Smooth muscle cell (in vitro differentiated cells): Measurements from ENCODE around the gene HYI. TPM values are rescaled to one million over a fixed set of nuclear protein-coding genes. Genes with fewer than 3 reads are reported as not detected.

Experiments used
- DNase-seq: peaks from one replicate; lab custom pipeline; 2025; ENCODE audit not compliant: unreplicated experiment; lab: John Stamatoyannopoulos, UW
- H2AFZ ChIP-seq: fragments of 200-600 bp; sonication (generic); 2 replicates; pipeline ENCODE4 v1.6.0; 2016; ENCODE audit warnings: antibody characterized with exemption, low read depth, mild to moderate bottlenecking
- H3F3A ChIP-seq: fragments of 200-600 bp; sonication (generic); 2 replicates; pipeline ENCODE4 v1.6.0; 2017; ENCODE audit warnings: antibody characterized with exemption, low read depth
- H3K27ac ChIP-seq: fragments of 200-600 bp; sonication (generic); 2 replicates; pipeline ENCODE4 v1.5.1; 2016; ENCODE audit warnings: low read depth, mild to moderate bottlenecking
- H3K27me3 ChIP-seq: fragments of 200-600 bp; sonication (generic); 2 replicates; pipeline ENCODE4 v1.6.1; 2016; ENCODE audit warnings: low read depth, mild to moderate bottlenecking
- H3K36me3 ChIP-seq: fragments of 200-600 bp; sonication (generic); 2 replicates; pipeline ENCODE4 v1.5.1; 2016; ENCODE audit warnings: low read depth
- H3K4me1 ChIP-seq: fragments of 200-600 bp; sonication (generic); 2 replicates; pipeline ENCODE4 v1.5.1; 2016; ENCODE audit warnings: low read depth
- H3K4me2 ChIP-seq: fragments of 200-600 bp; sonication (generic); 2 replicates; pipeline ENCODE4 v1.6.0; 2016; ENCODE audit warnings: mild to moderate bottlenecking
- H3K4me3 ChIP-seq: fragments of 200-600 bp; sonication (generic); 2 replicates; pipeline ENCODE4 v1.5.1; 2016; ENCODE audit warnings: mild to moderate bottlenecking
- H3K79me2 ChIP-seq: fragments of 200-600 bp; sonication (generic); 2 replicates; pipeline ENCODE4 v1.6.0; 2016; ENCODE audit warnings: low read depth, mild to moderate bottlenecking
- H3K9ac ChIP-seq: fragments of 200-600 bp; sonication (generic); 2 replicates; pipeline ENCODE4 v1.6.0; 2016; ENCODE audit warnings: low read depth
- H3K9me3 ChIP-seq: fragments of 200-600 bp; sonication (generic); replicated peaks from 2 replicates; pipeline ENCODE4 v1.5.1; 2016; ENCODE audit warnings: low read depth
- H4K20me1 ChIP-seq: fragments of 200-600 bp; sonication (generic); 2 replicates; pipeline ENCODE4 v1.6.0; 2016; ENCODE audit warnings: low read depth
- CTCF ChIP-seq: fragments of 200-600 bp; sonication (generic); IDR thresholded peaks from 2 replicates; pipeline ENCODE4 v1.5.1; 2017; ENCODE audit warnings: borderline replicate concordance, mild to moderate bottlenecking, antibody characterized with exemption; ENCODE audit not compliant: insufficient read depth, poor library complexity, severe bottlenecking
- WGBS: methylation state at CpG from one replicate; pipeline ENCODE4 v1.1.7; 2016; ENCODE audit warnings: low lambda C conversion rate; 5-methylcytosine and 5-hydroxymethylcytosine counted together
- polyA plus RNA-seq: library from polyadenylated mRNA; unstranded; fragments of >200 nt; fragmentation: Nextera tagmentation; extraction: Ambion mirVana; gene quantifications from 2 replicates; pipeline ENCODE4 v1.2.1, GENCODE V29; 2016
- total RNA-seq: library from RNA; depleted of rRNA; stranded (reverse); fragments of >200 nt; gene quantifications from 2 replicates; pipeline ENCODE4 v1.2.3, GENCODE V29; 2014

Gene HYI
- total and polyA plus RNA-seq, 2 experiments from 2014 or later = 19.5 to 19.8 TPM

- 92% methylated on average over 5 of the region's 5 CpGs for WGBS
- no peak overlapping the region for H2AFZ ChIP-seq
Measured at GRCh38 chr1:43472087-43472462, 18.3 kb upstream of the HYI start.

GRCh38 chr1:43469932-43470331 is 16.2 kb upstream of the HYI start:
- Histone ChIP-seq H2AFZ (no peak overlapping the region), H4K20me1 (no peaks in the 10 kb centered on the region), H3K27me3 (no peaks in the 10 kb centered on the region), H3K36me3 (no peaks in the 10 kb centered on the region), H3F3A (peaks cover 14% of the 10 kb centered on the region), H3K27ac (no peak overlapping the region), H3K9me3 (no peaks in the 10 kb centered on the region), H3K4me1 (peaks cover 13% of the 10 kb centered on the region), H3K79me2 (no peaks in the 10 kb centered on the region), H3K4me2 (no peak overlapping the region), H3K9ac (no peak overlapping the region), H3K4me3 (no peak overlapping the region)
- WGBS = 100% methylated on average over 1 of the region's 1 CpG
- no peak for TF ChIP-seq CTCF
- DNase-seq = no peak

More at GRCh38 chr1:43472087-43472462, 18.3 kb upstream of the HYI start:
- no peak for TF ChIP-seq CTCF
- H4K20me1 ChIP-seq = no peaks in the 10 kb centered on the region
- H3K4me1 ChIP-seq = peaks cover 13% of the 10 kb centered on the region
- H3K27me3 ChIP-seq = no peaks in the 10 kb centered on the region
- H3K36me3 ChIP-seq = no peaks in the 10 kb centered on the region
- no peaks in the 10 kb centered on the region for H3K79me2 ChIP-seq
- no peak overlapping the region for H3K4me3 ChIP-seq
- peak overlapping the region; percentile 94 for H3K27ac ChIP-seq
- DNase-seq = no peak
- H3F3A ChIP-seq = peaks cover 14% of the 10 kb centered on the region
- H3K4me2 ChIP-seq = no peak overlapping the region
- H3K9ac ChIP-seq = peak overlapping the region; percentile 51
- H3K9me3 ChIP-seq = no peaks in the 10 kb centered on the region

GRCh38 chr1:43468414-43468813 is 14.7 kb upstream of the HYI start:
- H4K20me1 ChIP-seq = no peaks in the 10 kb centered on the region
- H3K4me1 ChIP-seq = peaks cover 10% of the 10 kb centered on the region
- no peak for DNase-seq
- H3K27me3 ChIP-seq = no peaks in the 10 kb centered on the region
- H3K79me2 ChIP-seq = no peaks in the 10 kb centered on the region
- H3K27ac ChIP-seq = no peak overlapping the region
- H2AFZ ChIP-seq = no peak overlapping the region
- H3K36me3 ChIP-seq = no peaks in the 10 kb centered on the region
- no peak overlapping the region for H3K4me2 ChIP-seq
- no peak overlapping the region for H3K9ac ChIP-seq
- TF ChIP-seq CTCF = no peak
- H3F3A ChIP-seq = peaks cover 5% of the 10 kb centered on the region
- H3K4me3 ChIP-seq = no peak overlapping the region
- 87% methylated on average over 3 of the region's 3 CpGs for WGBS
- H3K9me3 ChIP-seq = no peaks in the 10 kb centered on the region

GRCh38 chr1:43466403-43466802 is 12.7 kb upstream of the HYI start:
- no peaks in the 10 kb centered on the region for H3K27me3 ChIP-seq
- no peak overlapping the region for H2AFZ ChIP-seq
- no peak overlapping the region for H3K27ac ChIP-seq
- WGBS = 76% methylated on average over 2 of the region's 2 CpGs
- no peak for DNase-seq
- H3K79me2 ChIP-seq = no peaks in the 10 kb centered on the region
- no peaks in the 10 kb centered on the region for H3K4me1 ChIP-seq
- H4K20me1 ChIP-seq = no peaks in the 10 kb centered on the region
- TF ChIP-seq CTCF = no peak
- H3K9me3 ChIP-seq = no peaks in the 10 kb centered on the region
- H3K4me3 ChIP-seq = no peak overlapping the region
- H3F3A ChIP-seq = no peaks in the 10 kb centered on the region
- no peak overlapping the region for H3K9ac ChIP-seq
- H3K4me2 ChIP-seq = no peak overlapping the region
- H3K36me3 ChIP-seq = no peaks in the 10 kb centered on the region
